ENCODE measurements around the gene CUEDC1.
"Not testable (repeated sequence)": the region's sequence is repeated elsewhere in the genome, so short reads cannot be mapped to it uniquely, and the experiment has no call there.

Gene CUEDC1

DNA sequence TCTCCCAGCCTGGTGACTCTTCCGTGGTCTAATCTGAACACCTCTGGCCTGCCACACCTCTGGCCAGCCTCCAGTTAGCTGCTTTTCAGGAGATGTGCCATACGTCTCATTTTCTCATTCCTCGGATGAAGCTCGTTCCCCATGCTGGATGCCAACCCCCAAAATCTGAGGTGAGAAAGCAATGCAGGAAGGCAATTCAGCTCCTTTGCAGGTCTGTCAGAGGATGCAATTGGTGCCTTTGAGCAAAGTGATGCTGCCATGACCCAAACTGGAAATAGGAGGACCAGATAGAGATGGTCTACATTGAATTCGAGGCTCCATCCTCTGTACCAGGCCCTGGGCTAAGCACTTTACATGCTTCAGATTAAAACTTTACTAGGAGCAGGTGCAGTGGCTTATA lies 11.0 kb upstream of the CUEDC1 start:
- Histone ChIP-seq H3K4me3 (no peak overlapping the region), H3K27ac (no peak overlapping the region)
- TF ChIP-seq, protein P1, sequence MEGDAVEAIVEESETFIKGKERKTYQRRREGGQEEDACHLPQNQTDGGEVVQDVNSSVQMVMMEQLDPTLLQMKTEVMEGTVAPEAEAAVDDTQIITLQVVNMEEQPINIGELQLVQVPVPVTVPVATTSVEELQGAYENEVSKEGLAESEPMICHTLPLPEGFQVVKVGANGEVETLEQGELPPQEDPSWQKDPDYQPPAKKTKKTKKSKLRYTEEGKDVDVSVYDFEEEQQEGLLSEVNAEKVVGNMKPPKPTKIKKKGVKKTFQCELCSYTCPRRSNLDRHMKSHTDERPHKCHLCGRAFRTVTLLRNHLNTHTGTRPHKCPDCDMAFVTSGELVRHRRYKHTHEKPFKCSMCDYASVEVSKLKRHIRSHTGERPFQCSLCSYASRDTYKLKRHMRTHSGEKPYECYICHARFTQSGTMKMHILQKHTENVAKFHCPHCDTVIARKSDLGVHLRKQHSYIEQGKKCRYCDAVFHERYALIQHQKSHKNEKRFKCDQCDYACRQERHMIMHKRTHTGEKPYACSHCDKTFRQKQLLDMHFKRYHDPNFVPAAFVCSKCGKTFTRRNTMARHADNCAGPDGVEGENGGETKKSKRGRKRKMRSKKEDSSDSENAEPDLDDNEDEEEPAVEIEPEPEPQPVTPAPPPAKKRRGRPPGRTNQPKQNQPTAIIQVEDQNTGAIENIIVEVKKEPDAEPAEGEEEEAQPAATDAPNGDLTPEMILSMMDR (IDR thresholded peaks at IDR 0.05), result no peak
- DNase-seq (ENCODE audit: low spot score), result no peak

DNA sequence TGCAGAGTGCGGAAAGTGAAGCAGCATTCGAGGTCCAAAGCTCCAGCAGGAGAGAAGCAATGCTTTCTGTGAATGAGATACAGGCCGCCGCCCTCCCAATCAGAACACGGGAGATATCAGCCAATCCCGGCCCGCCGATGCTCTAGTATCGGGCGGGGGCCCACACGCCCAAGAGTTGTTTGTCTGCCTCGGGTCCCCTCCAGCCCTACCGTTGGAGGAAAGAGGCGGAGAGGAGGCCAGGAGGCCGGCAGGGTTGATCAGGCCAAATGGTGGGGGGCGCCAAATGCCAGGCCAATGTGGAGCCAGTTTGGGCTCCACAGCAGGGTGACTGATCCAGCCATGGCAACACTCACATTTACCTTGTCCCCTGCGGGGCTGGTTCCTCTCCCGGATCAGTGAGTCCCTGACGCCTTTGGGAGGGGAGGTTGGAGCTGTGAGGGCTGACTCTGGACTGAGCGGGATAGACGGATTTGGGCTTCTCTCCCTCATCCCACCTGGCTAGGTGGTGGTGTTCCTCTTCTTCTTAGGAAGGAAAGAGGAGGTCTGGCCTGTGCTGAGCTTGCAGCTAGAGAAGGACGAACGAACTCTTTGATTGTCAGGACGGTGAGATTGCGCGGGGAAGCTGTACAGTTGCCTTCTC lies 10.4 kb upstream of the CUEDC1 start:
- TF ChIP-seq, protein P1 (IDR thresholded peaks at IDR 0.05), result no peak
- Histone ChIP-seq H3K4me3 (no peak overlapping the region), H3K27ac (no peak overlapping the region)
- no peak for DNase-seq (ENCODE audit: low spot score)

DNA sequence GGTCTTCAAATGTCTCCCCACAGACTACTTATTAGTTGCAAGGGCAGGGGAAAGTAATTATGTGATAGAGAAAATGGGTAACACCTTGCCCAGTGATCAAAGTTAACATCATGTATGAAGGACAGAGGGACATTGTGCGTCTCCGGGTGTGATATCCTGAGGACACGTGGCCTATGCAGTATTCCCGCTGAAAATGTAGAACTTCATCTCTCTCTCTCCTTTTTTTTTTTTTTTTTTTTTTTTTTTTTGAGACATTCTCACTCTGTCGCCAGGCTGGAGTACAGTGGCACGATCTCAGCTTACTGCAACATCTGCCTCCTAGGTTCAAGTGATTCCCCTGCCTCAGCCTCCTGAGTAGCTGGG lies 7.9 kb upstream of the CUEDC1 start:
- DNase-seq (ENCODE audit: low spot score), result no peak
- no peak overlapping the region for H3K4me3 ChIP-seq
- TF ChIP-seq, protein P1 (IDR thresholded peaks at IDR 0.05), result no peak

DNA sequence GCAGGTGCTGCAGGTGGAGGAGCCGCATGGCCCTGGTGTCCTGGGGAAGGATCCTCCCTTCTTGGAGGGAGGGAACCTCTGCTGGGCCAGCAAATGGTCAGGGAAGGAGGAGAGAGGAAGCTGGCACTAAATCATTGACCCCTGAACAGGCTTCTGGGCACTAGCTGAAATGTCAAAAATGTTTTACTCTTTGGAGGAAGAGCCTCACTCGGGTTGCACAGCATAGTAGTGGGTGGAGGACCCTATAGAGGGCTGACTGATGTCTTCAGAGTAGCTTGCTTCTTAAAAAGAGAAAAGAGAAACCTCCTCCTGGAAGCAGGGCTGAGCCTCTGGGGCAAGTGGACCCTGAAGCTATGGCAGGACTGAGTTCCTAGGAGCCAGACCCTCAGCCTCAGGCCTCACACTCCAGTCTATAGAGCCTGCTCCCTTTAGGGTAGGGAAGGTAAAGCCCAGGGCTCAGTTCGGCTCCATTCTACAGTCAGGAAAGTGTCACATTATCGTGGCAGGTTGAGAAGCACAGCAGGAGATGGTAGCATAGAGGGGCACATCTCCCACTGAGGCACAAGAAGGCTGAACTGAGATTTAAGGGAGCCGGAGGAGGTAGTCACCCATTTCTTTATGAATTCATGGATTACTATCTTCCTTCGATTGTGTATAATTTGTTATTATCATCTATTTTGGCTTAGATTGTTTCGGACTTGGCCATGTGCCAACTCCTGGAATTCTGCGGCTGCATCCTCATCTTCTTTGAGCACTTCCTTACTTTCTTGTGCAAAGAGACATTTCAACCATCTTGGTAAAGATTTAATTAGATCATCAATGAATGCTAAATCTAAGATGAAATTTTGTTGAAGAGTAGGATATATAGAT lies 7.3 kb upstream of the CUEDC1 start:
- TF ChIP-seq, protein P1 (IDR thresholded peaks at IDR 0.05), result no peak
- no peak overlapping the region for H3K4me3 ChIP-seq
- DNase-seq (ENCODE audit: low spot score), result peak; percentile 35
- no peak overlapping the region for H3K27ac ChIP-seq

More for the DNA sequence above, 7.9 kb upstream of the CUEDC1 start:
- H3K27ac ChIP-seq, result no peak overlapping the region

DNA sequence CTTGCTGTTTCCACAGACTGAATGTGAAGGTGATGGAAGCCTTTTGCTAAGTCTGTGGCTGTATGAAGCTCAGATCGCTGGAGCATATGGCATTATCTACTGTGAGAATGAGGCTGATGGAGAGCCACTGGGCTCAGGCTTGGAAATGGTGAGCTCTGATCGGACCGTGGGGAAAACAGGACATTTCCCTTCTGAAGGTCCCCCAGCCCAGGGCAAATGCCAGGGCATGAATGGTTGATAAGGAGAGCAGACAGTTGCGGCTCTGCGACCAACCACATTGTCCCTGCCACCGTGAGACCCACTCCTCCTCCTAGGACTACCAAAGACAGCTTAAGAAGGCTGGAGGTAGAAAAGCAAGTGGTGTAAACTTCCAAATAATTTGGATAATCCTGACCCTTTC lies 4.7 kb upstream of the CUEDC1 start:
- peak; percentile 43 for DNase-seq (ENCODE audit: low spot score)
- Histone ChIP-seq H3K4me3 (no peak overlapping the region), H3K27ac (no peak overlapping the region)
- TF ChIP-seq, protein P1 (IDR thresholded peaks at IDR 0.05), result no peak

DNA sequence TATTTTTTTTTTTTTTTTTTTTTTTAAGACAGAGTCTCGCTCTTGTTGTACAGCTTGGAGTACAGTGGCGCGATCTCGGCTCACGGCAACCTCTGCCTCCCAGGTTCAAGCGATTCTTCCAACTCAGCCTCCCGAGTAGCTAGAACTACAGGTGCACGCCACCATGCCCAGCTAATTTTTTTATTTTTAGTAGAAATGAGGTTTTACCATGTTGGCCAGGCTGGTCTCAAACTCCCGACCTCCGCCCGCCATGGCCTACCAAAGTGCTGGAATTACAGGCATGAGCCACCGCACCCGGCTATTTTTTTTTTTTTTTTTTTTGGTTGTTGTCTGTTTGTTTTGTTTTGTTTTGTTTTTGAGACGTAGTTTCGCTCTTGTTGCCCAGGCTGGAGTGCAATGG lies 3.2 kb upstream of the CUEDC1 start:
- not testable (repeated sequence) for H3K27ac ChIP-seq; DNase-seq (ENCODE audit: low spot score); H3K4me3 ChIP-seq

DNA sequence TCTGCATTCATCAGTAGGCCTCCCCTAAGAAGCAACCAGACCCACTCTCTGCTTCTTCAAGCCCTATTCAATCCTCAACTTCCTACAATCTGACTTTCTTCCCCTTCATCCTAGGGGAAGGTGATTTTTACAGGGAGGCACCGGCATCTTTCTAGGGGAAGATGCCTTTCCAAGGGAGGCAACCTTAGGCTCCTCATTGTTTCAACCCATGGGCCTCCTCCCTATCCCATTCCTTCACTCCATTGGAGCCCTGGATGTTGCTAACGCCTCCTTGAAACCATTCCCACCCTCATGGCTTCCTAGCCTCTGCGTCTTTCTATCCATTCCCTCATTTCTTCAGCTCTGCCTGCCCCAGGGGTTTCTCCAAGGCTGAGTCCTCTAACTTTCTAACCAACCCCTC lies 2.7 kb upstream of the CUEDC1 start:
- H3K4me3 ChIP-seq, result no peak overlapping the region
- TF ChIP-seq, protein P1 (IDR thresholded peaks at IDR 0.05), result no peak
- peak; percentile 60 for DNase-seq (ENCODE audit: low spot score)
- H3K27ac ChIP-seq, result no peak overlapping the region
